Measurements from ENCODE around the gene ACAP3. TPM values are rescaled to one million over a fixed set of nuclear protein-coding genes. Genes with fewer than 3 reads are reported as not detected.

ACAP3 gene
- total and polyA plus RNA-seq, 2 experiments from 2014 or later: 8.1 to 31.9 TPM

GRCh38 chr1:1343811-1344421, 36.2 kb upstream of the ACAP3 start (continued):
- TF ChIP-seq ETS1 (IDR thresholded peaks at IDR 0.05) (no peak), CREB1 (CRISPR knock-in tag; IDR thresholded peaks at IDR 0.05; ENCODE audit: low read depth) (no peak), STAT1 (IDR thresholded peaks at IDR 0.05; ENCODE audit: unreplicated experiment) (no peak), JUNB (IDR thresholded peaks at IDR 0.05; ENCODE audit: unreplicated experiment) (no peak)
- TF ChIP-seq, protein P1, sequence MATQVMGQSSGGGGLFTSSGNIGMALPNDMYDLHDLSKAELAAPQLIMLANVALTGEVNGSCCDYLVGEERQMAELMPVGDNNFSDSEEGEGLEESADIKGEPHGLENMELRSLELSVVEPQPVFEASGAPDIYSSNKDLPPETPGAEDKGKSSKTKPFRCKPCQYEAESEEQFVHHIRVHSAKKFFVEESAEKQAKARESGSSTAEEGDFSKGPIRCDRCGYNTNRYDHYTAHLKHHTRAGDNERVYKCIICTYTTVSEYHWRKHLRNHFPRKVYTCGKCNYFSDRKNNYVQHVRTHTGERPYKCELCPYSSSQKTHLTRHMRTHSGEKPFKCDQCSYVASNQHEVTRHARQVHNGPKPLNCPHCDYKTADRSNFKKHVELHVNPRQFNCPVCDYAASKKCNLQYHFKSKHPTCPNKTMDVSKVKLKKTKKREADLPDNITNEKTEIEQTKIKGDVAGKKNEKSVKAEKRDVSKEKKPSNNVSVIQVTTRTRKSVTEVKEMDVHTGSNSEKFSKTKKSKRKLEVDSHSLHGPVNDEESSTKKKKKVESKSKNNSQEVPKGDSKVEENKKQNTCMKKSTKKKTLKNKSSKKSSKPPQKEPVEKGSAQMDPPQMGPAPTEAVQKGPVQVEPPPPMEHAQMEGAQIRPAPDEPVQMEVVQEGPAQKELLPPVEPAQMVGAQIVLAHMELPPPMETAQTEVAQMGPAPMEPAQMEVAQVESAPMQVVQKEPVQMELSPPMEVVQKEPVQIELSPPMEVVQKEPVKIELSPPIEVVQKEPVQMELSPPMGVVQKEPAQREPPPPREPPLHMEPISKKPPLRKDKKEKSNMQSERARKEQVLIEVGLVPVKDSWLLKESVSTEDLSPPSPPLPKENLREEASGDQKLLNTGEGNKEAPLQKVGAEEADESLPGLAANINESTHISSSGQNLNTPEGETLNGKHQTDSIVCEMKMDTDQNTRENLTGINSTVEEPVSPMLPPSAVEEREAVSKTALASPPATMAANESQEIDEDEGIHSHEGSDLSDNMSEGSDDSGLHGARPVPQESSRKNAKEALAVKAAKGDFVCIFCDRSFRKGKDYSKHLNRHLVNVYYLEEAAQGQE (IDR thresholded peaks at IDR 0.05; ENCODE audit: unreplicated experiment): no peak

GRCh38 chr1:1342584-1343115, 34.9 kb upstream of the ACAP3 start:
- Histone ChIP-seq H3K4me1 (ENCODE audit: insufficient read depth) (peaks cover 4% of the 10 kb centered on the region; the same call in 1 of the 2 replicates), H2AFZ (no peak overlapping the region), H3K36me3 (ENCODE audit: insufficient read depth) (no peaks in the 10 kb centered on the region), H3K27ac (ENCODE audit: low read depth) (no peak overlapping the region), H3F3A (replicated peaks; ENCODE audit: low read depth) (peaks cover 11% of the 10 kb centered on the region), H3K9me2 (ENCODE audit: insufficient read depth) (no peaks in the 10 kb centered on the region), H3K79me2 (replicated peaks; ENCODE audit: insufficient read depth) (peaks cover 14% of the 10 kb centered on the region), H3K4me3 (no peak overlapping the region), H4K20me1 (replicated peaks; ENCODE audit: insufficient read depth) (peaks cover 3% of the 10 kb centered on the region), H3K27me3 (ENCODE audit: insufficient read depth) (no peaks in the 10 kb centered on the region), H3K4me2 (no peak overlapping the region)
- Mint-ChIP-seq H3K36me3 (ENCODE audit: low read depth) (peaks cover 18% of the 10 kb centered on the region), H3K9me3 (no peaks in the 10 kb centered on the region; the same call in 2 of the 3 replicates), H3K27me3 (ENCODE audit: insufficient read depth, low read depth, poor library complexity) (peaks cover 6% of the 10 kb centered on the region), H3K27ac (no peak overlapping the region), H3K4me1 (peaks cover 9% of the 10 kb centered on the region), H3K4me3 (no peak overlapping the region)
- DNase-seq (ENCODE audit: low spot score) (no peak), ATAC-seq (no peak)
- no peak for TF ChIP-seq STAT1 (IDR thresholded peaks at IDR 0.05; ENCODE audit: unreplicated experiment)
- no peak for TF ChIP-seq CREB1 (CRISPR knock-in tag; IDR thresholded peaks at IDR 0.05; ENCODE audit: low read depth)
- no peak for TF ChIP-seq ETS1 (IDR thresholded peaks at IDR 0.05)
- TF ChIP-seq JUNB (IDR thresholded peaks at IDR 0.05; ENCODE audit: unreplicated experiment): no peak
- no peak for TF ChIP-seq ZNF462 (CRISPR knock-in tag; IDR thresholded peaks at IDR 0.05)
- no peak for TF ChIP-seq EZH2 (IDR thresholded peaks at IDR 0.05; ENCODE audit: low read depth, unreplicated experiment)

Measured in GM23338 (cell line).